Vagina (tissue), 2 donors: Measurements from ENCODE around the gene MUC6.

Experiments used
- POLR2AphosphoS5 ChIP-seq, 2 donors: sonication (generic); formaldehyde crosslinking; IDR thresholded peaks; one replicate each; pipeline ENCODE4 v1.9.0; 2017; ENCODE audit warnings: antibody characterized with exemption in 2 of 2, mild to moderate bottlenecking in 2 of 2, low read depth in 1 of 2; ENCODE audit not compliant: insufficient read depth in 1 of 2
- TF ChIP-seq, protein P1 (sequence below), 3 experiments: fragments of 450-650 bp in 2 of 3; fragments of 200-600 bp in 1 of 3; sonication (generic) in 1 of 3; IDR thresholded peaks; one replicate each; pipeline ENCODE4 v1.5.1; 2017 to 2019; ENCODE audit warnings: antibody characterized with exemption in 3 of 3, mild to moderate bottlenecking in 2 of 3, moderate library complexity in 2 of 3

DNA sequence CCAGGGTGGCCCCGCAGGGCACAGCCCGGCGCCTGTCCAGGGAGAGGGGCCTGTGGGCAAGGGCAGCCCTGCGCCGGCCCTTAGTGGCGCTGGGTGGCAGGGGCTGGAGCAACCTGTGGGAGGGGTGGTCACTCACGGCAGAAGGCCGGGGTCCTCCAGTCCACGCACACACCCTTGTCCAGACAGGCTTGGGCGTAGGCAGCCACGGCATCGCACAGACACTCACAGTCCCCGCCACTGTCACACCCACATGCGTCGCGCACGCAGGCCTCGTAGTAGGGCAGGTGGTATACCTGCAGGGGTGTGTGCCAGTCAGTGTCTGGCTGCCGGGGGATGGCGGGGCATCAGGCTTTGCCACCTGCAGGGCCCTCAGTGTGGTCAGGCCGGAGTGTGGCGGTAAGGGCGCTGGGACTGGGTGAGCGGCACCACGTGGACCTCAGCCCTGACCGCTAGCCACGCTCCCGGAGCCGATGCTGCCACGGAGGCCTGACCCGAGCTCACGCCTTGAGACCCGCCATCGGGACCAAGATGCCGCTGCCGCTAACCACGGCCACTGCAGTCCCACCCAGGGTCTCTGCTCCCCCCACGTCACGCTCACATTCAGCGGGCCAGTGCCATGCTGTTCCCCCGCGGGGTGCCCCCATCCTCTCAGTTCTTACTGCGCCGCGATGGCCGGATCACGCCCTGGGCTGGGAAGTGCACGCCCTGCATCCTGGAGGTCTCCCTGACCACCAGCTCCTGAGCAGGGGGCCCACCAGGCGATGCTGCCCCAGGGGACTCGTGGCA, 12.5 kb downstream of the MUC6 start:
- no peak for TF ChIP-seq POLR2AphosphoS5 (IDR thresholded peaks at IDR 0.05; ENCODE audit: insufficient read depth in 1 of 2, low read depth in 1 of 2)
- TF ChIP-seq, protein P1, sequence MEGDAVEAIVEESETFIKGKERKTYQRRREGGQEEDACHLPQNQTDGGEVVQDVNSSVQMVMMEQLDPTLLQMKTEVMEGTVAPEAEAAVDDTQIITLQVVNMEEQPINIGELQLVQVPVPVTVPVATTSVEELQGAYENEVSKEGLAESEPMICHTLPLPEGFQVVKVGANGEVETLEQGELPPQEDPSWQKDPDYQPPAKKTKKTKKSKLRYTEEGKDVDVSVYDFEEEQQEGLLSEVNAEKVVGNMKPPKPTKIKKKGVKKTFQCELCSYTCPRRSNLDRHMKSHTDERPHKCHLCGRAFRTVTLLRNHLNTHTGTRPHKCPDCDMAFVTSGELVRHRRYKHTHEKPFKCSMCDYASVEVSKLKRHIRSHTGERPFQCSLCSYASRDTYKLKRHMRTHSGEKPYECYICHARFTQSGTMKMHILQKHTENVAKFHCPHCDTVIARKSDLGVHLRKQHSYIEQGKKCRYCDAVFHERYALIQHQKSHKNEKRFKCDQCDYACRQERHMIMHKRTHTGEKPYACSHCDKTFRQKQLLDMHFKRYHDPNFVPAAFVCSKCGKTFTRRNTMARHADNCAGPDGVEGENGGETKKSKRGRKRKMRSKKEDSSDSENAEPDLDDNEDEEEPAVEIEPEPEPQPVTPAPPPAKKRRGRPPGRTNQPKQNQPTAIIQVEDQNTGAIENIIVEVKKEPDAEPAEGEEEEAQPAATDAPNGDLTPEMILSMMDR (IDR thresholded peaks at IDR 0.05): no peak
